Mucosa of descending colon (tissue), 3 donors: ENCODE data around the gene ERAL1. TPM values are rescaled to one million over a fixed set of nuclear protein-coding genes. Genes with fewer than 3 reads are reported as not detected.

Experiments
- ATAC-seq: fragments of 200-7000 bp; cut with Tn5 transposase; one replicate; pipeline ENCODE4 v1.9.1; 2020; ENCODE audit warnings: mild to moderate bottlenecking, moderate library complexity
- DNase-seq, 3 donors: peaks; one replicate each; pipeline ENCODE4 v3.0.0-alpha.2; 2020
- H3K36me3 ChIP-seq: fragments of 200-600 bp; one replicate; pipeline ENCODE4 v1.8.0; 2021; ENCODE audit warnings: low read depth, mild to moderate bottlenecking
- H3K4me1 ChIP-seq: fragments of 200-600 bp; one replicate; pipeline ENCODE4 v1.8.0; 2021; ENCODE audit warnings: low read depth, mild to moderate bottlenecking
- H3K4me3 ChIP-seq: fragments of 200-600 bp; one replicate; pipeline ENCODE4 v1.8.0; 2021; ENCODE audit warnings: mild to moderate bottlenecking
- H3K9me3 ChIP-seq: fragments of 200-600 bp; one replicate; pipeline ENCODE4 v1.8.0; 2021; ENCODE audit warnings: mild to moderate bottlenecking
- CTCF ChIP-seq: fragments of 200-600 bp; IDR thresholded peaks from one replicate; pipeline ENCODE4 v1.8.0; 2022; ENCODE audit warnings: antibody characterized with exemption, mild to moderate bottlenecking
- intact Hi-C, 2 donors: fragments of 100-400 bp; cut with DNase I in 1 of 2; cut with micrococcal nuclease in 1 of 2; formaldehyde crosslinking; loops; one replicate each; pipeline versions ENCODE4 v1.11.0 to v1.11.1; 2022; cut with DNase I, micrococcal nuclease
- total RNA-seq, 3 donors: library from RNA; stranded (reverse); fragmentation: NEBNext Ultra II Directional in 2 of 3; extraction: Animal tissue kit (Norgen Biotek cat#: 25700) in 2 of 3; gene quantifications; one replicate each; pipeline versions ENCODE4 v1.2.1 to v1.2.4, GENCODE V29; 2021 to 2023
- donor health status: DM: no; HTN: no; CAD: no; lungs with moderate emphysema.
- donor health status: DM: no; HTN: no; CAD: no.
- donor health status: DM: no; HTN: yes; CAD: no.

ERAL1 gene
- total RNA-seq, 3 donors from 2014 or later = 28.6 to 38.7 (median 35.9) TPM

DNA sequence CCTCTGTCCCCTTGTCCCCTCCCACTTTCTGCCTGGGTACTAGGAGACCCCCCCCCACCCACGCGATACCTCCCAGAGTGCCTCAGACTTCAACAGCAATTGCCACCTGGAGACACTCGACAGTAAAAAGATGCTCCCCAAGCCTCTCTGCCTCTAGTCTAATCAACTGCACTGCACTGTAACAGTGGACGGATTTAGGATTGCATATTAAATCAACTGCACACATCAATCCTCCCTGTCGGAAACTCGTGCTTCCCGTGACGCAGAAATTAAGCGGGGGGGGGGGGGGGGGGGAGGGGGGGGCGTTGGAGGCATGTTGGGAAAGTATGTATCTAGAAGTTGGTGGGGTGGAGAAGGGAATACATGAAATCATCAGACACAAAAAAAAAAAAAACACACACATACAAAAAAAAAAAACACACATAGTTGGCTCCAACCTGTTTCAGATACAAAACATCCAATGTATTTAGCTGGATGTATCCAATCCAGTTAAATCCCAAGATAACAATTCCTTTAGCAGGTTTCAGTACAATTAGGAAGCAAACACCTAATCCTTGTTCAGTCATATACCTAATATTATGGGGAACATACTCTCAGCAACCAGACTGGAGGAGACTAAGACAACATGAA is 42.0 kb upstream of the ERAL1 start:
- intact Hi-C loops = no loop called here
- TF ChIP-seq CTCF = no peak
- ATAC-seq = peak; percentile 23
- Histone ChIP-seq H3K9me3 (no peaks in the 10 kb centered on the region), H3K4me3 (peak overlapping the region; percentile 63), H3K4me1 (peaks cover 24% of the 10 kb centered on the region), H3K36me3 (no peaks in the 10 kb centered on the region)
- no peak for DNase-seq

DNA sequence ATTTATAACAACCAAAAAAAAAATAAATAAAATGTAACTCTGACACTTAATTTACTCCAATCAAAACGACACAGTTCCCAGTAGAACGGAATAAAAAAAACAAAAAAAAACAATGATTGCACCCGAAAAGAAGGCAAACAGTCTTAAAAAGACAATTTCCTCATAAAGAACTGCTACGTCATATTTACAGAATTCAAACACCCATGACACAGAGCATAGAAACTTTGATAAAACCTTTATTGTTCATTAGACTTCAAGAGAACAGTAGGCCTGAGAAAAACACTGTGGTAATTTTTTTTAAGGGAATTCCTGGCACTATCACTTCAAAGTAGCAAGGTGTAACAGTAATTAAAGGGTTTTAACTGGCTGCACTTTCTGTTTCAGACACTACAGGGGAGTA is 38.3 kb upstream of the ERAL1 start:
- no peak for TF ChIP-seq CTCF
- intact Hi-C loops = no loop called here
- no peak for ATAC-seq
- no peak overlapping the region for H3K4me3 ChIP-seq
- no peak for DNase-seq
- H3K9me3 ChIP-seq = no peaks in the 10 kb centered on the region
- no peaks in the 10 kb centered on the region for H3K36me3 ChIP-seq
- H3K4me1 ChIP-seq = no peaks in the 10 kb centered on the region

- intact Hi-C loops = no loop called here
These were observed 36.0 kb upstream of the ERAL1 start for GRCh38 chr17:28818819-28819221.

GRCh38 chr17:28819582-28819981 is 35.2 kb upstream of the ERAL1 start:
- no peak for TF ChIP-seq CTCF
- Histone ChIP-seq H3K9me3 (no peaks in the 10 kb centered on the region), H3K4me1 (no peaks in the 10 kb centered on the region), H3K36me3 (no peaks in the 10 kb centered on the region), H3K4me3 (no peak overlapping the region)
- intact Hi-C loops = no loop called here
- DNase-seq (no peak), ATAC-seq (no peak)

More at GRCh38 chr17:28818819-28819221, 36.0 kb upstream of the ERAL1 start:
- DNase-seq = no peak
- H3K36me3 ChIP-seq = no peaks in the 10 kb centered on the region
- no peaks in the 10 kb centered on the region for H3K9me3 ChIP-seq
- ATAC-seq = no peak
- H3K4me3 ChIP-seq = no peak overlapping the region
- H3K4me1 ChIP-seq = no peaks in the 10 kb centered on the region
- no peak for TF ChIP-seq CTCF

DNA sequence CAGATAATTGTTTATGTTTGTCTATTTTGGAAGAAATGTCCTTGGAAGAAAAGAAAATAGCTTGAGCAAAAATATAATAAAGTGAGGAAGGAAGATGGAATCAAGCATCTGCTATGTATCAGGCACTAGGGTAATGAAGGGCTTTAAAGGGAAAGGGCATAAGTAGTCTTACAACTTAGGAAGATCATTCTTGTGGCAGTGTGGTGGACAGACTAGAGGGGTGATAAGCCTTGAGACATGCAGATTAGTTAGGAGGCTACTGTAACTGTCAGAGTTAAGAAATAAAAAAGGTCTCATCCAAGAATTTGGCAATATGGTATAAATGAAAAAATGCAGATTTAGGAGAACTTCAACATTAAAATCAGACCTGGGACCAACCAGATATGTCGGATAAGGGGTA is 27.1 kb upstream of the ERAL1 start:
- Histone ChIP-seq H3K4me3 (no peak overlapping the region), H3K36me3 (no peaks in the 10 kb centered on the region), H3K9me3 (no peaks in the 10 kb centered on the region), H3K4me1 (no peaks in the 10 kb centered on the region)
- no peak for TF ChIP-seq CTCF
- DNase-seq (no peak), ATAC-seq (no peak)
- intact Hi-C loops = no loop called here
